ENCODE data around the gene KIFBP. TPM values are rescaled to one million over a fixed set of nuclear protein-coding genes. Genes with fewer than 3 reads are reported as not detected.
"Not testable (repeated sequence)": the region's sequence is repeated elsewhere in the genome, so short reads cannot be mapped to it uniquely, and the experiment has no call there.

The KIFBP gene
- total RNA-seq, 2 donors from 2014 or later, result 15.8 to 16.9 TPM

DNA sequence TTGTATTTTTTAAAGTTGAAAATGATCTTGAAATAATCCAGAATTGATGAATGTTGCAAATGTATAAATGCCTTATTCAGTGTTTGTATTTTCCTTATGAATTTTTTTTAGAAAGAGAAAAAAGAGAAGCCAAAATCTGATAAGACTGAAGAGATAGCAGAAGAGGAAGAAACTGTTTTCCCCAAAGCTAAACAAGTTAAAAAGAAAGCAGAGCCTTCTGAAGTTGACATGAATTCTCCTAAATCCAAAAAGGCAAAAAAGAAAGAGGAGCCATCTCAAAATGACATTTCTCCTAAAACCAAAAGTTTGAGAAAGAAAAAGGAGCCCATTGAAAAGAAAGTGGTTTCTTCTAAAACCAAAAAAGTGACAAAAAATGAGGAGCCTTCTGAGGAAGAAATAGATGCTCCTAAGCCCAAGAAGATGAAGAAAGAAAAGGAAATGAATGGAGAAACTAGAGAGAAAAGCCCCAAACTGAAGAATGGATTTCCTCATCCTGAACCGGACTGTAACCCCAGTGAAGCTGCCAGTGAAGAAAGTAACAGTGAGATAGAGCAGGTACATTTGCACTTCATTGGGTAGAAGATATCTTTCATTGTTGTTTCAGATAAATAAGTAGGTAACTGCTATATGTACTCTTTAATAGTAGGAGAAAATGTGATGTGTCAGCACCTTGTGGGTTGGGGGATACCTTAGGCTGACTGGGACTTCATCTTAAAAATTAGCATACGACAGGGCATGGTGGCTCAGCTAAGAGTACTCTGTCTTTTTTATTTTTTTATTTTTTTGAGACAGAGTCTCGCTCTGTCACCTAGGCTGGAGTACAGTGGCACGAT lies 28.7 kb upstream of the KIFBP start:
- intact Hi-C loops (cut with DNase I), result no loop called here
- no peak for ATAC-seq
- 83 to 89% methylated on average over 4 of the region's 4 CpGs for WGBS, 2 donors
- DNase-seq, result no peak
- H3K9me3 ChIP-seq, result no peaks in the 10 kb centered on the region
- H3K4me3 ChIP-seq, result no peak overlapping the region
- peaks cover 12 to 27% of the 10 kb centered on the region in 2 donors for H3K36me3 ChIP-seq (replicated peaks in 1 of 2; ENCODE audit: insufficient read depth in 1 of 2, low read depth in 2 of 2)
- H3K27ac ChIP-seq, result no peak overlapping the region
- H3K4me1 ChIP-seq, result peaks cover 23% of the 10 kb centered on the region
- no peaks in the 10 kb centered on the region for H3K27me3 ChIP-seq
- TF ChIP-seq, protein P1, sequence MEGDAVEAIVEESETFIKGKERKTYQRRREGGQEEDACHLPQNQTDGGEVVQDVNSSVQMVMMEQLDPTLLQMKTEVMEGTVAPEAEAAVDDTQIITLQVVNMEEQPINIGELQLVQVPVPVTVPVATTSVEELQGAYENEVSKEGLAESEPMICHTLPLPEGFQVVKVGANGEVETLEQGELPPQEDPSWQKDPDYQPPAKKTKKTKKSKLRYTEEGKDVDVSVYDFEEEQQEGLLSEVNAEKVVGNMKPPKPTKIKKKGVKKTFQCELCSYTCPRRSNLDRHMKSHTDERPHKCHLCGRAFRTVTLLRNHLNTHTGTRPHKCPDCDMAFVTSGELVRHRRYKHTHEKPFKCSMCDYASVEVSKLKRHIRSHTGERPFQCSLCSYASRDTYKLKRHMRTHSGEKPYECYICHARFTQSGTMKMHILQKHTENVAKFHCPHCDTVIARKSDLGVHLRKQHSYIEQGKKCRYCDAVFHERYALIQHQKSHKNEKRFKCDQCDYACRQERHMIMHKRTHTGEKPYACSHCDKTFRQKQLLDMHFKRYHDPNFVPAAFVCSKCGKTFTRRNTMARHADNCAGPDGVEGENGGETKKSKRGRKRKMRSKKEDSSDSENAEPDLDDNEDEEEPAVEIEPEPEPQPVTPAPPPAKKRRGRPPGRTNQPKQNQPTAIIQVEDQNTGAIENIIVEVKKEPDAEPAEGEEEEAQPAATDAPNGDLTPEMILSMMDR (IDR thresholded peaks at IDR 0.05), result no peak

DNA sequence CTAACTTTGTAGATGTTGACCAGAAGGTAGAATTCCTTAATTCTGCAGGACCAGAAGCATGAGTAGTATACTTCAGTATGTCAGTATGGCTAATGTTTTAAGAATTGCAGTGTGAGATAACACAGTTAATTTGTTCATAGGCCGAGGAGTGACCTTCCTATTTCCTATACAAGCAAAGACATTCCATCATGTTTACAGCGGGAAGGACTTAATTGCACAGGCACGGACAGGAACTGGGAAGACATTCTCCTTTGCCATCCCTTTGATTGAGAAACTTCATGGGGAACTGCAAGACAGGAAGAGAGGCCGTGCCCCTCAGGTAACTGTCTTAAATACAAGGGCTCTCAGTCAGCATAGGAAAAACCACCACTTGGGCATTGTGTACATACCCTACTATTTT lies 25.5 kb upstream of the KIFBP start:
- DNase-seq, result no peak
- intact Hi-C loops (cut with DNase I), result no loop called here
- H3K36me3 ChIP-seq (replicated peaks in 1 of 2; ENCODE audit: insufficient read depth in 1 of 2, low read depth in 2 of 2), result peaks cover 27 to 54% of the 10 kb centered on the region in 2 donors

DNA sequence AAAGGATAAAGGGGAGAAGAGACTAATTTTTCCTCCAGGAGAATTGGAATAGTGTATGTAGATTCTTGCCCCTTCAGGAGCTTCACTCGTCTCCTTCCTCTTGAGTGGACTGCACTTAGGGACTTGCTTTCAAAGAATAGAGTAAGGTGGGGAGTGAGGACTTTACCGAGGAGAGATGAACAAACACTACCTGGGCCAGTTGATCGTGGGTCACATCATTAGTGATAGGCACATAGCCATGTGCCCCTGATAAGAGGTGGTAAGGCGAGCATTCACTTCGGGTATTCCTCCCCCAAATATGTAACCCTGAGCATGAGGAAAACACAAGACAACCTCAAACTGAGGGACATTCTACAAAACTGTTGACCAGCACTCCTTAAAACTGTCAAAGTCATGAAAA lies 14.6 kb upstream of the KIFBP start:
- peaks cover 8 to 70% of the 10 kb centered on the region in 2 donors for H3K36me3 ChIP-seq (replicated peaks in 1 of 2; ENCODE audit: insufficient read depth in 1 of 2, low read depth in 2 of 2)
- TF ChIP-seq POLR2A (IDR thresholded peaks at IDR 0.05), result no peak
- TF ChIP-seq, protein P1 (IDR thresholded peaks at IDR 0.05), result no peak
- H3K9me3 ChIP-seq, result no peaks in the 10 kb centered on the region
- no peaks in the 10 kb centered on the region for H3K27me3 ChIP-seq
- WGBS, 2 donors, result 52 to 66% methylated on average over 5 of the region's 5 CpGs
- H3K4me3 ChIP-seq, result no peak overlapping the region
- H3K4me1 ChIP-seq, result no peaks in the 10 kb centered on the region
- no peak overlapping the region for H3K27ac ChIP-seq
- DNase-seq (no peak), ATAC-seq (no peak)
- intact Hi-C loops (cut with DNase I), result no loop called here

More for the DNA sequence above, 25.5 kb upstream of the KIFBP start:
- TF ChIP-seq POLR2A (IDR thresholded peaks at IDR 0.05), result no peak
- Histone ChIP-seq H3K27ac (no peak overlapping the region), H3K9me3 (no peaks in the 10 kb centered on the region), H3K4me3 (no peak overlapping the region), H3K27me3 (no peaks in the 10 kb centered on the region), H3K4me1 (peaks cover 15% of the 10 kb centered on the region)
- ATAC-seq, result no peak
- 73 to 85% methylated on average over 4 of the region's 4 CpGs for WGBS, 2 donors

DNA sequence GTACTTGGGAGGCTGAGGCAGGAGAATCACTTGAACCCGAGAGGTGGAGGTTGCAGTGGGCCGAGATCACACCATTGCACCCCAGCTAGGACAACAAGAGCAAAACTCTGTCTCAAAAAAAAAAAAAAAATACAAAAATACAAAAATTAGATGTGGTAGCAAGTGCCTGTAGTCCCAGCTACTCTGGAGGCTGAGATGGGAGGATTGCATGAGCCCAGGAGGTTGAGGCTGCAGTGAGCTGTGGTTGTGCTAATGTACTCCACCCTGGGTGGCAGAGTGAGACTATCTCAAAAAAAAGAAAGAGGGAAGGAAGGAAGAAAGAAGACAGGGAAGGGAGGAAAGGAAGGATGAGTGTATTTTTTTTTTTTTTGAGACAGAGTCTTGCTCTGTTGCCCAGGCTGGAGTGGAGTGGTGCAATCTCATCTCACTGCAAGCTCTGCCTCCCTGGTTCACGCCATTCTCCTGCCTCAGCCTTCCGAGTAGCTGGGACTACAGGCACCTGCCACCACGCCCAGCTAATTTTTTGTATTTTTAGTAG lies 12.6 kb upstream of the KIFBP start:
- H3K4me1 ChIP-seq; intact Hi-C loops (cut with DNase I); H3K4me3 ChIP-seq; H3K27me3 ChIP-seq; ATAC-seq; H3K9me3 ChIP-seq; H3K27ac ChIP-seq; DNase-seq: not testable (repeated sequence)
- H3K36me3 ChIP-seq (replicated peaks in 1 of 2; ENCODE audit: insufficient read depth in 1 of 2, low read depth in 2 of 2), result peaks cover 8 to 73% of the 10 kb centered on the region in 2 donors
- WGBS, 2 donors, result 91 to 100% methylated on average over 5 of the region's 5 CpGs

DNA sequence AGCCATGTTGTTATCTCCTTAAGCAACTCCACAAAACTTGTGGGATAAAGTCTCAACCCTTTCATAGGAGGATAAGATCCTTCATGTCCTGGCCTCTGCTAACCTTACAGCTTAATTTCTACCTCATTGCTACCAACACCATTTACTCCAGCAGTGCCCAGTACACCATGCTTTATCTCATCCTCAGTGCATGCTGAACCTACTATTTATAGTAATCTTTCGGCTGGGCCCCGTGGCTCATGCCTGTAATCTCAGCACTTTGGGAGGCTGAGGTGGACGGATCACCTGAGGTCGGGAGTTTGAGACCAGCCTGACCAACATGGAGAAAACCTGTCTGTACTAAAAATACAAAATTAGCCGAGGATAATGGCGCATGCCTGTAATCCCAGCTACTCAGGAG lies 8.9 kb upstream of the KIFBP start:
- WGBS, 2 donors, result 77 to 88% methylated on average over 6 of the region's 6 CpGs
- H3K4me1 ChIP-seq; DNase-seq; H3K27me3 ChIP-seq; H3K27ac ChIP-seq; ATAC-seq; intact Hi-C loops (cut with DNase I); H3K9me3 ChIP-seq; H3K4me3 ChIP-seq: not testable (repeated sequence)
- H3K36me3 ChIP-seq (replicated peaks in 1 of 2; ENCODE audit: insufficient read depth in 1 of 2, low read depth in 2 of 2), result peaks cover 8 to 48% of the 10 kb centered on the region in 2 donors

DNA sequence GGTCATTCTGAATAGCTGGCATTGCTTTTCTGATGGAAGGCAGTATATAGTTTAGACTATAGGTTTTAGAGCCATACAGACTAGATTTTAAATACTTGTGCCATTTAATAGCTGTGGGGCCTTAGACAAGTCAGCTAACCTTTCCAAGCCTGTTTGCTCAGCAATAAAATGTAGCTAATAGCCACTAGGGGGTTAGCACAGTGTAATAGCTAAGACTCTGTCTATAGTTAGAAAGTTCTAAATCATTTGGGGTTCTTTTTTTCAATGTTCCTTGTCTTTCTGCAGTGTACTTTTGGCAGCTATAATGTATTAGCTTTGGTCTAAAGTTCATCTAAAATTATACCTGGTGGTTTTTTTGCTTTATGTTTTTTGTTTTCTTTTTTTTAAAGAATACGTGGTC lies 7.5 kb upstream of the KIFBP start:
- Histone ChIP-seq H3K27ac (no peak overlapping the region), H3K9me3 (no peaks in the 10 kb centered on the region), H3K36me3 (replicated peaks in 1 of 2; ENCODE audit: insufficient read depth in 1 of 2, low read depth in 2 of 2) (peaks cover 8 to 45% of the 10 kb centered on the region in 2 donors), H3K4me3 (no peak overlapping the region), H3K27me3 (no peaks in the 10 kb centered on the region), H3K4me1 (no peaks in the 10 kb centered on the region)
- WGBS, 2 donors, result 94 to 100% methylated on average over 1 of the region's 1 CpG
- intact Hi-C loops (cut with DNase I), result no loop called here
- TF ChIP-seq, protein P1 (IDR thresholded peaks at IDR 0.05), result peak in 1 of 7 experiments; percentile 2
- TF ChIP-seq POLR2A (IDR thresholded peaks at IDR 0.05), result no peak
- ATAC-seq, result no peak
- DNase-seq, result no peak

Data from body of pancreas (tissue), 4 donors.